DMS 273 (cell line): Measurements from ENCODE around the gene JPH2.

Source experiments
- DNase-seq: peaks from one replicate; lab custom pipeline; 2025; ENCODE audit not compliant: unreplicated experiment; lab: John Stamatoyannopoulos, UW

The JPH2 gene

DNA sequence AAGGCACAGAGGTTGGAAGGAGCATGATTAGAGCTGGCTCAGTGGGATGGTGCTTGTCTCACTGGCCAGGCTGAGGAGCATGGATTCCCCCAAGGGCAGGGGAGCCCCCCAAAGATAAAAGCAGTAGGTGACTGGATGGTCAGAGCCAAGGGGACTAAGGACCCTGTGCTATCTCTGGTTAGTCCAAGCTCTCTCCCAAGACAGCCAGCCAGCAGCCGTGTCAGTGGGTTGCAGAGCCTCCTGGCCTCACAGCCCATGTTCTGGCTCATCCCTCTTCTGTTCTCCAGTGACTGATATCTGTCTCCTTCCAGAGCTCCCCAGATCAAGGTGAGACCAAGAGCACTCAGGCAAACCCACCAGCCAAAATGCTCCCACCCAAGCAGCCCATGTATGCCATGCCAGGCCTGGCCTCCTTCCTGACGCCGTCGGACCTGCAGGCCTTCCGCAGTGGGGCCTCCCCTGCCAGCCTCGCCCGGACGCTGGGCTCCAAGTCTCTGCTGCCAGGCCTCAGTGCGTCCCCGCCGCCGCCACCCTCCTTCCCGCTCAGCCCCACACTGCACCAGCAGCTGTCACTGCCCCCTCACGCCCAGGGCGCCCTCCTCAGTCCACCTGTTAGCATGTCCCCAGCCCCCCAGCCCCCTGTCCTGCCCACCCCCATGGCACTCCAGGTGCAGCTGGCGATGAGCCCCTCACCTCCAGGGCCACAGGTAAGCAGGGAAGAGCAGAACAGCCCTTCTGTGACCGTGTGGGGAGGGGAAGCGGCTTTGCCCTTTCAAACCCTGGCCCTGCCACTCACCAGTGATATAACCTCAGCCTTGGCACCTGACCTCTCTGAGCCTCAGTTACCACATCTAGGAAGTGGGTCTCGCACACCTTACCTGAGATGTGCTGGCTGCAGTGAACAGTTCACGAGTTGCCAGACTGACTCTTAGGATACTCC, 121.3 kb downstream of the JPH2 start:
- DNase-seq: no peak

DNA sequence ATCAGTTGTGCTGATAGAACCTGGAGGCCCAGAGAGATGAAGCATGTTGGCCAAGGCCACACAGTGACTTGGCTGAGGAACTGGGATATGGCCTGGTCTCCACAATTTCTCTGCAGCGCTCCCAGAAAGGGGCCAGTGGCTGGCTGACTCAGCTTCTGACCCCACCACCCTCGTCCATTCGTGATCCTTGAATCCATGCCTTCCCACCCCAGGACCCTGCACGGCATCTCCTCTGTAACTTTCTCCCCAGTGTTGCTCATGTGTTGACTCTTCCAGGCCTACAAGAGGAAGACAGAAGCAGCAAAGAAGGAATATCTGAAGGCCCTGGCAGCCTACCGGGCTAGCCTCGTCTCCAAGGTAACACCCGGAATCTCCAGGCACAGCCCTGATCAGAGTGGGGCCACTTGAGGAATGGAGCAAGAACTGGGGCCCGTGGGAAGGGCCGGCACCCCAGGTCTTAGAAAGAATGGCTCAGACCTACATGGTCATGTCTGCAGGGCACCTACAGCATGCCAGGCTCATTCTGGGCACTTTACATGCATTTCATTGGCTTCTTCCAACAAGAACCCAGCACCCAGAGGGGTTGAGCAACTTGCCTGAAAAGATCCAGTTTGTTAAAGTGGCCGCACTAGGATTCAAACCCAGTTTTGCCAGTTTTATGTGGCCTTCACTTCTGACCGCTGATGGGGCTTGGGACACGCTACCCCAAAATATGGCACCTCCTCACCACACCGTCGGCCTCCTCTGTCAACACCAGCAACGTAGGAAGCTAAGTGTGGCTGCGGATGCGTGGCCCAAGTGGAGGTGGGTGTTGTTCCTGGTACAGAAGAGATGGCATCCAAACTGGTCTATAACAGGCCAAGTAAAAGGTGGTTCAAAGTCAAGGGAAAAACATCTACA, 122.2 kb downstream of the JPH2 start:
- no peak for DNase-seq
